Activated CD4-positive, CD25-positive, alpha-beta regulatory T cell treated with anti-CD3 and anti-CD28 coated beads, Interleukin-2, amount 50 U/mL, for 72 hours (primary cell): ENCODE results near the gene RIPK4.
"Not testable (repeated sequence)": the region's sequence is repeated elsewhere in the genome, so short reads cannot be mapped to it uniquely, and the experiment has no call there.

Source experiments
- DNase-seq: peaks from one replicate; pipeline ENCODE4 v3.0.0; 2021

Gene RIPK4

DNA sequence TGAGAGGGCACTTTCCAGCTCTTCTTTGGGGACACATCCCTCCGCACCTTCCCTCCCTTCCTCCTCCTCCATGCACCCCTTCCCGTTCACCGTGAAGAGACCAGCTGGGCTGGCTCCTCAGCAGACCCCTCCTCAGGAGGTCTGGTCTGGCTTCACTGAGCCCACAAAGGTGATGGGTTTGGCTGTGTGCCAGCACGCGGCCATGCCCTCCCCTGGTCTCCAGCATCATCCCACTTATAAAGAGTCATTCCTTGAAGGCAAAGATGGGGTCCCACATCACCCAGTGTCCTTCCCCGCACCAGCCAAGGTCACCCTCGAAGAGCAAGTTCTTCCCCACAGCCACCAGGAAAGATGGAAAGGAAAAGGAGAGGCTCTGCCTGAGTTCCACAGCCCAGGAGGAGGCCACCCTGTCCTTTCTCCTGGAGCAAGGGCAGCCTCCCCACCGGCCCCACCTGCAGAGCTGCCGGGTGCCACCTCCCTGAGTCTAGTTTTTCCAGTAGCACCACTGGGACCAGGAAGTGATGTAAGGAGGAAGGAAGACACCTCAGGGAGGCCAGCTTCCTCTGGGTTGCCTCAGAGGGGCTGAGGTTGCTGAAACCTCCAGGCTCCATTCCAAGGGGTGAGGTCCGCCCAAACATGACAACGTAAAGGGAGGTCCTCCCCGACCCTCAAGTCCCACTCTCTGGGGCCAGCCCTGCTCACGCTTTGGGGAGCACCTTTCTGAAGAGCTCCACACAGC is 32.7 kb downstream of the RIPK4 start:
- no peak for DNase-seq

DNA sequence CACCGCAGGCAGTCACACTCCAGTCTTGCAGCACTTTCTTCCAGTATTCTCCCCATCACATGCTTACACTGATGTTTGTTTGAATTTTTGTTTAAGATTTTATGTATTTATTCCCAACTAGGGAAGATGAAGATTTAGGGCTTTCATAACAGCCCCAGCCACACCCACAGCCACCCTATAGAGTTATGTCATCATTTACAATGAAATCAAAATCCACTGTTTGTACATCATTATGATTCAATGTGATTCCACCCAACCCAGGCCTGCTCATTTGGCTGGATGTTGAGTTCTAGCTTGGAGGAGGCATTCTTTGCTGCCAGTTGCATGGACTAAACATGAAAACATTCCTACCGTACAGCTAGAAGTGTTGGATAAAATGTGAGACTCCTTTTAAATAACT is 35.8 kb downstream of the RIPK4 start:
- DNase-seq, result no peak

DNA sequence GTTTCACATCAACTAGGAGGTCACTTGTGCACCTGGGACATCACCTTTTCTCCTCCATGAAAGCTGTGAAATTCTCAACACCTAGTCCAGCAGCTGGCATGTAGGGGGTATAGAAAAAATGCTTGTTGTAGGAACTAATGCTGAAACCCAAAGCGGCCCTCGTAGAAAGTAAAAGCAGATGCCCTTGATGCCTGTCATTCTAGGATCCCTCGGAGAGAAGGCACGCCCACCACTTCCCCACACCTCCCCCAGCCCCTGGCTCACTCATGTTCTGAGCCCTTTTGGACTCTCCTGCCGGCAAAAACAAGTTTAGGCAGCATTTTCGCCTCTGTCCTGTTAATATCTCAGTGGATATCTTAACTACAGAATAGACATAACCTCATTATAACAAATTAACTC is 36.5 kb downstream of the RIPK4 start:
- DNase-seq, result no peak

DNA sequence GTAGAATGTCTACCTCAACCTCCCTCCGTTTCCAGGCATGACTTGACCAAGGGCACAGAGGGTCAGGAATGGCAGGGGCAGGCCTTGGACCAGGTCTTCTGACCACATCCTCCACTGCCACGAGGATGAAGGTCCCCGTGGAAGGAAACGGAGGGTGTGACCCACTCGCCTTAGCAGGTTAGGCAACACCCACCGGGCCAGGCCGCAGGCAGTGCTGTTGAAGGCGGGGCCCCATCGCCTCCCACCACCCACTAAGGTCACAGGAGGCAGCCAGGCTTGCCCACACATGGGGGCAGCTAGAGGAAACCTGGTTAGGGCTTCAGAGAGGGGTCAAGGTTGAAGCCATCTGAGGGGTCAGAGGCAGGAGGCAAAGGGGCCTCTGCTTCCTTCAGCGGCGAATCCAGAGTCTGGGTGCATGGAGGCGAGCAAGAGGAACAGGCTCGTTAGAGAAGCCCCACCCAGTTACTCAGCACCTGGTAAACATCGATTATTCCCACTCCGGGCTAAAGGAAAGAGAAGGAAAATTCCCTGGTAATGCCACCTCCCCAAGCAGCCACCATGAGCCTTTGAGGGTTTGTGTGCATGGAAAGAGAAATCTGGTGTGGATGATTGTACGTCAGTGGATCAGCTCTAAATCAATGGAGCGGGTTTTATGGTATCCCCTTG is 37.0 kb downstream of the RIPK4 start:
- no peak for DNase-seq

DNA sequence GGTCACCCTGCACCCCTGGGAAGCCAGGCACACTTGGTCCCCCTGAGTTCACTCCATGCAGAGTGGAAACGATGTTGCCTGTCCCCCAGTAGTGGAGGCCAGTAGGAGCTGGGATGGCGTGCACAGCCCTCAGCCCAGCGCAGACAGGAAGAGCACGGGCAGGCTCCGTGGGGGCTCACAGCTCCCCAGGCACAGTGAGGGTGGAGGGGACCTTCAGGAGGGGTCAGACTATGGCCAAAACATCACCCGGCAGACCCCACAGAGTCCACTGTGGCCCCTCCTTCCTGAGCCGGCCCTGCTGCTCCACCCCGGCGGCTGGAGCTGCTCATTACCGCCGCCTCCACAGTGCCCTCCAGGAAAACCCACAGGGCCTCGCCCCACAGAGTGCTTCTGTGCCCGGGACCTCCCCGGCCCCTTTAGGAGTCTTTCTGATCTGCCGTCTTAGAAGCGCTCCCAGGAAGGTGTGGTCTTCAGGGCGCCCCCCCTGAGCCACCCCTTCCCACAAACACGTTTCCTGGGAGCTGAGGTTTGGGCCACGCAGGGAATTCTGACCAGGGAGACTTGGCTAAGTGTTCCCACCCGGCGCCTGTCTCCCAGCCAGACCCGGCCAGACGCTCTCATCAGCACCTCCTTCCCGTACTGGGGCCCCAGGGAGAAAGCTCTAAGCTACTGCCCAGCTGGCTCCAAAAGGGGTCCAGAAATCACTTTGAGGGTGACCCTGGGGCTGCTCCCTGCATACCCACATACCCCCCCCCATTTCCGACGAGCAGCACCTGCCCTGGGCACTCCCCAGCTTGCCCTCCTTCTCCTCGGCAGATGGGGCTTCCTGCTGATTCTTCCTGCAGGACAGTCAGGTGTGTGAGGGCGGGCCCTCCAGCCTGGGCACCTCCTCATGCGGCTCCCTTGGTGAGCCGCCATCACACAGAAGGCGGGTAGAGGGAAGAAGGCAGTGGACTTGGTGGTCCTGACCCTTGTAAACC is 38.8 kb downstream of the RIPK4 start:
- DNase-seq, result no peak

DNA sequence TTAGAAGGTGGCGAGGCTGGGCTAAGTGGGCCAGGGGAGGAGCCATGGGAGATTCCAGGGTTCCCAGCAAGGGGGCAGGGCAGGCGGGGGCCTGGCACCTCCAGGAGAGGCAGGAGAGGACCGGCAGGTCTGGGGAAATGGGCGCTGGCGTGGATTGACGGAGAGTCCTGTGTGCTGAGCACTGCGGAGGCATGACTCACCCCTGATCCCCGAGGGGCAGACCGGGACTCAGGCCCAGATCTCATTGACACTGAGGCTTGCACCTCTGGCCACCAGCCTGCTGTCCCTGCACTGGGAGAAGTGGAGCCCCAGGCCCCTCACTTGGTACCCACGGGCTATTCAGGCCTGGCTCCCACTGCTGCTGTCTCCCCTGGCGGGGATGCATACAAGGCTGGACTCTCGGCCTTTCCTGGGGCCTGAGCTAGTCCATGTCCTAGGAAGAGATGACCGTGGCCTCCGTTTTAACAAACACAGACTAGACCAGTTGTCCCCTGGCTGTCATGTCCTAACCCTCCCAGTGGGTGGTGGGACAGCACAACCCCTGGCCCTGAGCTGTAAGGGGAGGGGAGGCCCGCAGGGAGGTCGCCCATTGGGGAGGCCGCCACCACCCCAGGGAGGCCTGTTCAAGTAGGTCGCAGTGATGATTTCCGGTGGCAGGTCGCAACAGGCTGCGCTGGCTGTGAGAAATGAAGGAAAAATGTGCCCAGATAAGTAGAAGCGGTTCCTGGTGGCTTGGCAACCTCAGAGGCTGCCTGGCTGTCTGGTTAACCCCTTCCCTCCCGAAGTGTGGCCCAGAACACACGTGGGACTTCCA is 39.7 kb downstream of the RIPK4 start:
- no peak for DNase-seq

DNA sequence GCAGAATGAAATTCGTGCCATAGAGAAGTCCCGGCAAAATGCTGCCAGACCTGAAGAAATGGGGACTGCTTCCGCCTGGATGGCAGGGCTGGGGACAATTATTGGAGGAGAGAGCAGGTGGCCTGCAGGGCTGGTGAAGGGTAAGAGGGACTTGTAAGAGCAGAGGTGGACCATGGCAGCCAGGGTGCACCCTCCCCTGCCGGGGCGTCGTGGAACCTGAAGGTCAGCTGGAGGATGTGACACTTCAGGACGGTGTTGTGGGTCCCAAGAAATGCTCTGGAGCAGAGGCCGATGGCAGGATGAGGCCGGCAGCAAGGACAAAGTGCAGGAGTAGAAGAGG is 40.3 kb downstream of the RIPK4 start:
- DNase-seq, result no peak

DNA sequence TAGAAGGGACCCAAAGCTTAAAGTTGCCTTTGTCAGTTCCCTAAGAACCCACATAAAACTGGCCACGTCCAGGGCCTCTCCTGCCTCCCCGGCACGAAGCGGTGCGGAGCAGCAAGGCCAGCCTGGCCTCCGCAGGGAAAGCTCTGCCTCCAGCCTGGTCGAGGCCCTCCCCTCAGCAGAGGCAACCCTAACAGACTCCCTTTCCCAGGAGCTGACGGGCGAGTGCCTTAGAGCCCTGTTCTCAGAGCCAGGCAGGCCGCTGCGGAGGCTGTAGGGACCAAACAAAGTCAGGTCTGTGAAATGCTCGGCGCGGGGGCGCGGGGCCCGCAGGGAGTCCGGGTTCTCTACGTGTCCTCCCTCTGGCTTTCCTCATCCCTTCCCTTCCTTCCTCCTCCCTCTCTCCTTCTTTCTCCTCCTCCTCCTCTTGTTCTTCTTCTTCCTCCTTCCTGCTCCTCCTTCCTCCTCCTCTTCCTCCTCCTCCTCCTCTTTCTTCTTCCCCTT is 40.7 kb downstream of the RIPK4 start:
- DNase-seq, result no peak

DNA sequence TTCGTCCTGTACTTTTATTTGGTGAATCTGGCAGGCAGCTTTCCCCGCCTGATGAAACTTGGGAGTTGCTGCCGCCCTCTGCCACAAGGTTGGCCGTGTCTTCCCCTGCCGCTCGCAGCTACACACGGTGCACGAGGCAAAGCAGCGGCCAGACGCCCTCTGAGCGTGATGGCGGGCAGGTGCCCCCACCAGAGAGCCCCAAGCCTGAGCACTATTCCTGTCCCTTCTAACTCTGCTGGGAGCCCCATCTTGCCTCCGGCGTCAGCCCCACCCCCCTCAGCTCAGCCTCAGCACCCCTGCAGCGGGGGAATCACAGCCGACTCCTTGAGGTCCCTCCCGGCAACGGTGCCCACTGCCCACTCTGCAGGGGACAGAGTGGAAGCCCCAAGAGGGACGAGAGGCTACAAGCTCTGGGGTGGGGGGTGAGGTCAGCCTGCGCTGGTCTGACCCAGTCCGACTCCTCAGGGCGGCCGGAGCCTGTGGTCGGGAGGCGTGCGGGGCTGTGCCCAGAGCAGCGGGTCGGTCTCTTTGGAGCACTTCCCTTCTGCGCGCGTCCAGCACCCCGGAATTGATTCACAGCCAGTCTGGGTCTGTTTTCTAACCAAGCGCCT is 41.3 kb downstream of the RIPK4 start:
- DNase-seq, result no peak

DNA sequence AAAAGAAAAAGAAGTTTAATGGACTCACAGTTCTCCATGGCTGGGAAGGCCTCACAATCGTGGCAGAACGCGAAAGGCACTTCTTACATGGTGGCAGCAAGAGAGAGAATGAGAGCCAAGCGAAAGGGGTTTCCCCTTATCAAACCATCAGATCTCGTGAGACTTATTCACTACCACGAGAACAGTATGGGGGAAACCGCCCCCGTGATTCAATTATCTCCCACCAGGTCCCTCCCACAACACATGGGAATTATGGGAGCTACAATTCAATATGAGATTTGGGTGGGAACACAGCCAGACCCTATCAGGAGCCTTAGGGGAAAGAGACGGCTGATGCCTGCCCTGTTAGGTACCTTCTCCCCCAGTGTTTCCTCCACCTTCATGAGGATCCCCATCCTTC is 43.0 kb downstream of the RIPK4 start:
- not testable (repeated sequence) for DNase-seq

DNA sequence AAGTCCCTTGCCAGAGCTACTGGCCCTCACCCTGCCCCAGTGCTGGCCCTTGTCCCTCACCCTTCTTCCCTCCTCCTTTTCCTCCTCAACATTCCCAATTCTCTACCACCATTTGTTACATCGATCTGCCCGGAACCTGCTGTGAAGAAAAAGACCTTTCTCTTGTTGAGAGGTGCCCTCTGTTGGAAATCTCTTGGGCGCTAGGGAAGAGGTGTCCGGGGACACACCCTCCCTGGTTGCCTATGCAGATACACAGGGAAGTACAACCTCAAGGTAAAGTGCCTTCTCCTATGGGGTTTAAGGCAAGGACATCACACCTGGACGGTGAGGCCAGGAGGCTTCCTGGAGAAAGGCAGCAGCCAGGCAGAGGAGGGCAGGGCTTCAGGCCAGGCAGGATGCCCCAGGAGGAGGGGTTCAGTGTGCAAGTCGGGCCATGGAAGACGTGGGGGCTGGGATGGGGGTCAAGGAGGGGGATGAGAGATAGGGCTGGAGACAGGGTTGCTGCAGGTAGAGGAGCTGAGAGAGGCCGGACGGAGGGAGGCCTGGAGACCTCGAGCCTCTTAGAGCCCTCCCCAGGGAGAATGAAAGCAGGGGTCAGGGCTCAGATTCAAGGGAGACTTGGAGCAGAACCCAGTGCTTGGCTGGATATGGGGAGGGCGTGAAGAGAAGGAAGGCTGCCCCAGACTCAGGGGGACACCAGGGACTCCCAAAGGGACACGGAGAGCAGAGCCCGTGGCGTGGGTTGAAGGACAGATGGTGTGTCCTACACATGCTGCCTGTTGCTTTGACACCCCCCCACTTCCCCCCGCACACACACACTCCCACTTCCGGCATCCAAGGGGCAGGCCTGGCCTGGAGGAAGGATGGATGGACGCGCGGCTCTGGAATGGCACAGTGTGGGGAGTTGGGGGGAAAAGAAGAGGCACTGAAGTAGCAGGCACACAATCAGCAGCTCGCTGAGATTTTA is 44.5 kb downstream of the RIPK4 start:
- no peak for DNase-seq

DNA sequence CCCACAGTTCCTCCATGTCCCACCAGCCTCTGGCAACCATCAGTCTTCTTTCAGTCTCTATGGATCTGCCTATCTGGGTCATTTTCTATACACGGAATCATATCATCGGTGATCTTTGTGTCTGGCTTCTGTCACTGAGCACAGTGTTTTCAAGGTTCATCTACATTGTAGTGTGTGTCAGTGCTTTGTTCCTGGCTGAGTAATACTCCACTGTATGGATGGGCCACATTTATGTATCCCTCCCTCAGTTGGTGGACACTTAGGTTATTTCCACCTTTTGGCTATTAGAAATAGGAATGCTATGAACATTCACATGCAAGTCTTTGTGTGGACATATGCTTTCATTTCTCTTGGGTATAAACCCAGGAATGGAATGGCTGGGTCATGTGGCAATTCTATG is 46.6 kb downstream of the RIPK4 start:
- no peak for DNase-seq

DNA sequence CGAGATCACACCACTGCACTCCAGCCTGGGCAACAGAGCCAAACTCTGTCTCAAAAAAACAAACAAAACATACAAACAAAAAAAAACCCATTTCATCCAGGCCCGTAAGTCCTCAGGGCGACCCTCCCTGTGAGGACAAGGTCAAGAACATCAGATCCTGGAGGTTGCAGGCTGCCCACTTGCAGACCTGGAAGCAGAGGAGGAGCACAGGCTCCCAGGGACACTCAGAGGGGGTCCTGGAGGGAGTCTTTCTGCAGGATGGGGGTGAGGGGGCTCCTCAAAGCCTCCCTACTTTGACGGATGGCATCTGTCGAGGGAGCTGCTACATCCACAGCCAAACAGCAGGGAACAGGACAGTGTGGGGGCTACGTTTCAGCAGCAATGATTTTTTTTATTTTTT is 47.2 kb downstream of the RIPK4 start:
- DNase-seq, result no peak

DNA sequence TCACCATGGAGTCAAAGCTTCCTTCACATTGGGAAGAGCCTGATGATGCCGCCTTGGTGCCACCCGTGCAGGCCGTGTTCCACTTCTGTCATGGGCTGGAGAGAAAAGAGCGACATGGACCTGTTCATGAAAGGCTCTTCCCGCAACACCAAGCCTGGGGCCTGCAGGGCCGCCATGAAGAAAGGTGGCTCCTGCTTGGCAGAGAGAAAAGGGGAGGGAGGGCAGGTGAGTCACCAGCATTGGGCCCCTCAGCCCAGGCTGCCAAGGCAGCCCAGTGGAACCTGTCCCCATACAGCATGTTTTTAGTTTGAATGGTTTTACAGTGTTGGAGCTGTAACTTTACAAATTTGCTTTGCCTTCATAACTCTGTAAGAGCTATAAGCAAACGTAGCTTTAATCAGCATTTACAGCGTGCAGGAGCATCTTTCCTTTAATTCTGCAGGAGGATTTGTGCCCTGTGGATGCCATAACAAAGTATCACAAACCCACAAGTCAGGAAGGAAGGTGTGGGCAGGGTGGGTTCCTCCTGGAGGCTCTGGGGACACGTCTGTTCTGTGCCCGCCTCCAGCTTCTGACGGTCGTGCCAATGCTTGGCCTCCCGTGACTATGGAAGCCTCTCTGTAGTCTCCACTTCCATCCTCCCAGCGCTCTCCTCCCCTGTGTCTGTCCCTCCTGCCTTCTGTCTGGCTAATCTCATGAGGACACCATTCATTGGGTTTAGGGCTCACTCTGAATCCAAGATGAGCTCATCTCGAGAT is 49.1 kb downstream of the RIPK4 start:
- DNase-seq, result no peak

DNA sequence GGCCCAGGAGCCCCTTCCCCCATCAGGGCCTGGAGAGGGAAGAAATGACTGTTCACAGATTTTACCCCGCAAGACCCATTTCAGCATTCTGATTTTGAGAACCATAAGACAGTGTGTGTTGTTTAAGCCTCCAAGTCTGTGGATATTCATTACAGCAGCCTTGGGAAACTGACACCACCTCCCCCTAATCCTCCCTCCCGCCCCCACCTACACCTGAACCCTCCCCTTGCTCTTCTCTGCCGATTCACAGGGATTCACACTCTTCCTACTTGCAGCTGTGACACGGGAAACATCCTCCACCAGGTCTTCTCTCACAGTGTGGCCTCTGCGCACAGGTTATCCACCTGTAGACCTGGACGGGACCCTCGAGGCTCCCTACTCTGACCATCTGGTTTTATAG is 50.1 kb downstream of the RIPK4 start:
- no peak for DNase-seq

DNA sequence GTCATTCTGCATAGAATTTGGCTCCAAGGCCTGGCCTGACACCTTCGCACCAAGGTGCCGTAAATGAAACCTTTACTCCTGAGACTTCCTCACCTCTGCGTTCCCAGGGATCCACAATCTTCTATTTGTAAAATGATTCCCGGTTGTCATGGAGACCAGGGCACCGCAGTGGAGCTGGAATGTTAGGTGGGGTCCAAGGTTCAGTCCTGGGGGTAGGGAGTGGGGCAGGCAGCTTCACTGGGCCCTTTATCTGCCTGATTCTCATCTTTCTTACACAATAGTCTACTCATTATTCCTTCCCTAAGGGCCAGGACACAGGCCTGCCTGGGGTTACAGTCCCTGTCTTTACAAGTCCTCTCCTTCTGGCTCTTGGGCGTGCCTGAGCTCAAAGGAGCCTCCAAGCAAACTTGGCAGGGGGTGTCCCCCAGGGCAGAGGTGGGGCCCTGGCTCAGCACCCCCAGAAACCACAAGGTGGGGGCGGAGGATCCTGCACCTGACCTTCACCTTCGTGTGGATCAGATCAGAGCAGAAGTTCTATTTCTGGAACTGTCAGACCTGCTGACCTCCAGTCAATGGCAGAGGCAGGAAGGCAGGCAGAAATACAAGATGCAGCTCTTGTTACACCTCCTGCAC is 51.1 kb downstream of the RIPK4 start:
- DNase-seq, result no peak

DNA sequence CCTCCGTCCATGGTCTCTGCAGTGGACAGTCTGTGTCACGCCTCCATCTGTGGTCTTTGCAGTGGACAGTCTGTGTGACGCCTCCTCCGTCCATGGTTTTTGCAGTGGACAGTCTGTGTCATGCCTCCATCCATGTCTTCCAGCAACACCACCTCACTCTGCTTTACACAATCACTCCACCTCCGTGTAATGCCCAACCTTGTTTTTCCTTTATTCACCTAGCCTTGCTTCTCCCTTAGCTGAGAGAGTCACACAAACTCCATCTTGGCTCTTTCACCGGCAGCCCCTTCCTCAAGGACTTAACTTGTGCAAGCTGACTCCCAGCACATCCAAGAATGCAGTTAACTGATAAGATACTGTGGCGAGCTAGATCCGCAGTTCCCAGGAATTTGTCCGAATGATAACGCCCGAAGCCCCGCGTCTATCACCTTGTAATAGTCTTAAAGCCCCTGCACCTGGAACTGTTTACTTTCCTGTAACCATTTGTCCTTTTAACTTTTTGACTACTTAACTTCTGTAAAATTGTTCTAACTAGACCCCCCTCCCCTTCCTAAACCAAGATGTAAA is 52.5 kb downstream of the RIPK4 start:
- DNase-seq, result not testable (repeated sequence)

DNA sequence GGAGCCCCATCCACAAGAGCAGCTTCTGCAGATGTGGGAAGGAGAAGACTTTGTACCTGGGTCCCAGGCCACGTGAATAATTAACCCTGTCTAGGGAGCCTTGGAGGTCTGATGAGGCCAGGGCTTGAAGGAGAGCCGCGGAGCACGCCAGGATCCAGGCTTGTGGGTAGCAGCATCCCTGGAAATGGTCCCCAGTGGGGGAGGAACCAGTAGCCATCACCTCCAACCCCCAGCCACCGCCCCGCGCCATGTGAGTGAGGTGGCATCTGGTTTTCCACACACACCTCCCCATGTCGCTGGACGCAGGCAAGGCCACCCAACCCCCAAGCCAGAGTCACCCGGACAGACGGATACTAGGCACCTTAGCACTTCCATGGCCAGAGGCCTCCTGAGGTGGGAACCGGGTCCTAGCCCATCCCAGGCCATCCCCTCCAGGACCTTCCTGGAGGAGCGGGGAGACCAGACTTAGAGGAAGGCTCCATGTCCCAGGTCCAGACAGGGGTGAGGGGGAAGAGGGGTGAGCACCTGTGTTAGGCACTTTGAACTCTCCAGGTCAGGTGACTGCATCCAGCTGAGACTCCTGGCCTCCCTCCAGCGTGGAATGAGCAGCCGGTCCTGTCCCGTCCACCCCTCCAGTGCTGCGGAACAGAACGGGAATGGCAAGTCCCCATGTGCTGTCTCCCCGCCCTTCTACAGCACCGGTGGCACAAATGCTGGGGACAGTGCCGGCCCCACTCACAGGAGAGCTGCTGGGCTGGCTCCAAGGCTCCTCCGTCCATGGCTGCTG is 53.2 kb downstream of the RIPK4 start:
- no peak for DNase-seq
